Tibial nerve (tissue), 4 donors: ENCODE data around the gene SRP72.

Source experiments
- EP300 ChIP-seq, 2 donors: sonication (generic); formaldehyde crosslinking; IDR thresholded peaks; one replicate each; pipeline ENCODE4 v1.6.1; 2017; ENCODE audit warnings: antibody characterized with exemption in 2 of 2, mild to moderate bottlenecking in 1 of 2
- POLR2A ChIP-seq, 2 donors: fragments of 450-650 bp; IDR thresholded peaks; one replicate each; pipeline ENCODE4 v1.6.1; 2017; ENCODE audit warnings: antibody characterized with exemption in 2 of 2, mild to moderate bottlenecking in 2 of 2, moderate library complexity in 2 of 2
- TF ChIP-seq, protein P1 (sequence below), 5 experiments: fragments of 200-600 bp in 3 of 5; fragments of 450-650 bp in 2 of 5; sonication (generic) in 3 of 5; IDR thresholded peaks; one replicate each; pipeline ENCODE4 v1.5.1; 2016 to 2019; ENCODE audit warnings: antibody characterized with exemption in 5 of 5, mild to moderate bottlenecking in 3 of 5, moderate library complexity in 2 of 5

DNA sequence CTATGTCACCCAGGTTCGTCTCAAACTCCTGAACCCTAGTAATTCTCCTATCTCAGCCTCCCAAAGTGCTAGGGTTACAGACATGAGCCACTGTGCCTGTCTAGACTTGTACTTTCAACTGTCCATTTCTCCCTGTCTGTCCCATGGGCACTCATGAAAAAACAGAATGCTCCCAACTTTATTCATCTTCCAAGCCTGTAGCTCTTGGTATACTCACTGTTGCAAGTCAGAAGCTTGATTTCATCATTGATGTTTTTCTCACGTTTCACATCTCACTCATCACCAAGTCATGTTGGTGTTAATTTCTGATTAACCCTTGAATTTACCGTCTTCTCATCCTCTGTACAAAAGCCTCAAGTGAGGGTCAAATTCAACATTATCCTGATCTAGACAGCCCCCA is 7.3 kb upstream of the SRP72 start:
- TF ChIP-seq POLR2A (IDR thresholded peaks at IDR 0.05) = no peak
- TF ChIP-seq, protein P1, sequence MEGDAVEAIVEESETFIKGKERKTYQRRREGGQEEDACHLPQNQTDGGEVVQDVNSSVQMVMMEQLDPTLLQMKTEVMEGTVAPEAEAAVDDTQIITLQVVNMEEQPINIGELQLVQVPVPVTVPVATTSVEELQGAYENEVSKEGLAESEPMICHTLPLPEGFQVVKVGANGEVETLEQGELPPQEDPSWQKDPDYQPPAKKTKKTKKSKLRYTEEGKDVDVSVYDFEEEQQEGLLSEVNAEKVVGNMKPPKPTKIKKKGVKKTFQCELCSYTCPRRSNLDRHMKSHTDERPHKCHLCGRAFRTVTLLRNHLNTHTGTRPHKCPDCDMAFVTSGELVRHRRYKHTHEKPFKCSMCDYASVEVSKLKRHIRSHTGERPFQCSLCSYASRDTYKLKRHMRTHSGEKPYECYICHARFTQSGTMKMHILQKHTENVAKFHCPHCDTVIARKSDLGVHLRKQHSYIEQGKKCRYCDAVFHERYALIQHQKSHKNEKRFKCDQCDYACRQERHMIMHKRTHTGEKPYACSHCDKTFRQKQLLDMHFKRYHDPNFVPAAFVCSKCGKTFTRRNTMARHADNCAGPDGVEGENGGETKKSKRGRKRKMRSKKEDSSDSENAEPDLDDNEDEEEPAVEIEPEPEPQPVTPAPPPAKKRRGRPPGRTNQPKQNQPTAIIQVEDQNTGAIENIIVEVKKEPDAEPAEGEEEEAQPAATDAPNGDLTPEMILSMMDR (IDR thresholded peaks at IDR 0.05) = no peak
- no peak for TF ChIP-seq EP300 (IDR thresholded peaks at IDR 0.05)
